HG02840 (cell line): ENCODE measurements around the gene MFSD6.

Experiments
- ATAC-seq: cut with Tn5 transposase; IDR thresholded peaks from one replicate; pipeline ENCODE4 v1.9.1; 2021; ENCODE audit warnings: mild to moderate bottlenecking, moderate library complexity, moderate number of reproducible peaks; ENCODE audit not compliant: unreplicated experiment, low FRiP score

MFSD6 gene

DNA sequence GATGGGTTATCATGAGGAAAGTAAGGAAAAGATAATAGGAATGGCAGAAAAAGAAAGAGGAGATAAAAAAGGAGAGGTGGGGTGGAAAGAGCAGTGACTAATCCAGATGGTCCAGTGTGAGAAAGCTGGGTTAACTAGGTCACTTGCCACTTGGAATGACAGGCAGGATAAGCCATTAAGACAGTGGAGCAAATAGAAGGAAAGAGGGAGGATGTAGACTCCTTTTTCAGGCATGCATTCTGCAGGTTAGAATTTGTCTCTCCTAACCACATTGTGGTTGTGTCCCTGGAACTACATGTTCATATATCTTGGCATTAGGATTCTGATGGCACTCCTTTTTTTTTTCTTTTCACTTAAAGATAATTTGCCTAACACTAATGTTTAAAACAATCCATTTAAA is 139.7 kb downstream of the MFSD6 start:
- no peak for ATAC-seq

GRCh38 chr2:190550137-190550536 is 142.0 kb downstream of the MFSD6 start:
- ATAC-seq = no peak
